Stimulated activated CD8-positive, alpha-beta memory T cell treated with anti-CD3 and anti-CD28 coated beads, Interleukin-2, amount 100 ng/mL, for 1 hour (primary cell): ENCODE data around the gene BASP1.
"Not testable (repeated sequence)": the region's sequence is repeated elsewhere in the genome, so short reads cannot be mapped to it uniquely, and the experiment has no call there.

ENCODE experiments used
- DNase-seq, 2 donors: peaks; one replicate each; pipeline ENCODE4 v3.0.0-alpha.2; 2020; ENCODE audit warnings: low read depth in 2 of 2

Gene BASP1

DNA sequence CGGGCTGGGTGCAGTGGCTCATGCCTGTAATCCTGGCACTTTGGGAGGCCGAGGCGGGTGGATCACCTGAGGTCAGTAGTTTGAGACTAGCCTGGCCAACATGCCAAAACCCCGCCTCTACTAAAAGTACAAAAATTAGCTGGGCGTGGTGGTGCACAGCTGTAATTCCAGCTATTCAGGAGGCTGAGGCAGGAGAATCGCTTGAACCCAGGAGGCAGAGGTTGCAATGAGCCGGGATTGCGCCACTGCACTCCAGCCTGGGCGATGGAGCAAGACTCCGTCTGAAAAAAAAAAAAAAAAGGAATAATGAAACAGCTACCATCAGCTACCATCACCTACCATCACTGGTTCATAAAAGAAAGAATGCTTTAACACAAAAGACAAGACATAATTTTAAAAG is 25.9 kb upstream of the BASP1 start:
- DNase-seq = not testable (repeated sequence)

DNA sequence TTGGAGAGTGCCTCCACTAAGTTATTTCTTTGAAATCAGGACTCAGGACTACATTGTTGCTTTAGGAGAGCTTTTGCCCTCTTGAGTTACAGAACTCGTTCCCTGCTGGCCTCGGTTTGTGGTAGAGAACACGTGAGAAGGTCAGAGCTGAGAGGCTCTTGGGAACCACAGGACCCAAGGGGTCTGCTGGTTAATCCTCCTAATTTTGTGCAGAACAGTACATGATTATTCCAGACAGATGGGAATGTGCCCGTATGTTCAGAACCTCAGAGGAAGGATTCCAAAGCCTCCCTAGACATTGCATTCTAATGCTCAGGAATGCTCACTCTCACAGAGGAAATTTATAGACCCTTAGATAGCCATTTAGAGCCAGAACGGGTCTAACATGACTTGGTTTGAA is 25.2 kb upstream of the BASP1 start:
- DNase-seq = no peak

DNA sequence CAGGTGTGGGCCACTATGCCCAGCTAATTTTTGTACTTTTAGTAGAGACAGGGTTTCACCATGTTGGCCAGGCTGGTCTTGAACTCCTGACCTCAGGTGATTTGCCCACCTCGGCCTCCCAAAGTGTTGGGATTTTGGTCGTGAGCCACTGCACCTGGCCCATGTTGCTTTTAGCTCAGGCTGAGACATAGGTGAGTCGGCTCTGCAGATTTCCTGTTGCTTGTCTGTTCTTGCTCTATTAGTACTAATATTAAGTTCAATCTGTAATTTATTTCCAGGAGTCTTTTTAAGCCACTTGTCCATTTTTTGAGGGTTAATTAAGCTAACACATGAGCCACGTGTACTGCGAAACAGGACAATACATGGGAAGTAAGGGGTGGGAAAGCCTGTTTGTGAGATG is 21.4 kb upstream of the BASP1 start:
- DNase-seq = no peak

DNA sequence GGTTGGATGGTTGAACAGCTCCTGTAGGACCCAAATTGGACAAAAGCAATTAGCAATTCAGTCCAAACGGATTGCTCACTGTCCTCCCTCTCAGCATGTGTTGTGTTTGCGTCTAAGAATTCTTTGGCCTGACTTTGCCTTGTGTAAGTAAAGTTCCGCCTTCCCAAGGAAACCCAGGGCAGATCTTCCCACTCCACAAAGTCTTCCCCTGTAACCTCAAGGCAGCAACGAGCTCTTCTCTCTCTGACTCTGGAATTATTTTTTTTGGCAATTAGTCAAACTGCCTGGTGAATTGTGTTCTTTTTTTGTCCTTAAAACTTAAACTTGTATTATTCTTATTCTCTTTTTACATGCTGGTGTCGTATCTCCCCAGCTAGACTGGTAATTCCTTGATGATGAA is 20.7 kb upstream of the BASP1 start:
- no peak for DNase-seq

DNA sequence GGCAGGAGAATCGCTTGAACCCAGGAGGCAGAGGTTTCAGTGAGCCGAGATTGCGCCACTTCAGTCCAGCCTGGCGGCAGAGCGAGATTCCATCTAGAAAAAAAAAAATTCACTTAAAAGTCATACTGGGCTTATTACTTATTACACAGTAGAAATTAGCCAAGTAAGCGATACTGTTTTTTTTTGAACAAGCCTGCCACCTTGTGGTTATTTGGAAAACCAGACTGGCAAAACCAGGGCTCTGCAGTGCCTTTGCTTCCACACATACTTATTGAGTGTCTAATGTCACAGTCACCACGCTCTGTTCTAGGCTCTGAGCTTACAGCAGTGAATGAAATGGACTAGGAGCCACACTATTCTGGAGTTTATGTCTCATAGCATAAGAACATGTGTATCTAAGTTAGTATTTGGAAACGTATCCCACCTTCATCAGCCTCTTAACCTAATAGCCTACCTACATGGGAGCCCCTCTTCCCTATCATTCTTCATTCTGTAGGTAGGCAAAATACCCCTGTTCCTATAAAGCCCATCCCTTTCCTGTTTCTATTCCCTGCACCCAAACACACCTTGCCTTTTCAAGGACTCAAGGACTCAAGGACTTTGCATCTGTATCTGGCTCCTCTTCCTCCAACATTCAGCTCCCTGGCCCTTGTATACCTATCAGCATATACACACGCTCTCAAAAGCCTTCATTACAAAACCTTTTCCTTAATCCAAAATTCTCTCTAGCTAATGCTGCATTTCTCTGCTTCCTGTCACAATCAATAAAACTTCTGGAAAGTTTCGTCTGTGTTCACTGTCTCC is 13.9 kb upstream of the BASP1 start:
- DNase-seq = no peak

DNA sequence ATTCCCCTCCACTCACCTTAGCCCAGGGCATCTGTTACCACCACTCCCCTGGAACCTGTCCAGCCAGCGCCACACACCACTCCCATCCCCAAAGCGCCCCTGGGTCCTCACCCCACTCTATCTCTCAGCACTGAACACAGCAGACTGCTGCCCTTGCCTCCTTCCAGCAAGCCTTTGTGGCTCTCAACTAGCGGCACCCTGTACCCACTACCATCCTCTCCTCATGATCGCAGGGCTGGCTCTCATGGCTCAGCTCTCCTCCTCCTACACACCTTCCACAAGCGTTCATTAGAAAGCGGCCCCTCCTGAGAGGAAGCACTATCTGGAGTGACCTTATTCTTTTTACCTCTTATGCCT is 13.3 kb upstream of the BASP1 start:
- no peak for DNase-seq

DNA sequence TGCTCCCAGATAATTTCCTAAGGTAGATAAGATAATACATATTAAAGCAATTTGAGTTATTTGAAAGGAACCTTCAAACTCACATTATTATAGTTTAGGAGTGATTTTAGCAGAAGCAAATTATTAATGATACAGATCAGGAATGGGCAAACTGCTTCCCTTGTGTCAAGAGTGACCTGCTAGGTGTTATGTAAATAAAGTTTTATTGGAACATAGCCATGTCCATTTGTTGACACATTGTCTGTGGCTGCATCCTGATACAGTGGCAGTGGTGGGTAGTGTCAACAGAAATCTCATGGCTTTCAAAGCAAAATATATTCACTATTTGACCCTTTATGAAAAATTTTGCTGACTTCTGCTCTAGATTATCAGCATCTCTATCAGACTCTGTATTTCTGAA is 11.4 kb upstream of the BASP1 start:
- DNase-seq = no peak

DNA sequence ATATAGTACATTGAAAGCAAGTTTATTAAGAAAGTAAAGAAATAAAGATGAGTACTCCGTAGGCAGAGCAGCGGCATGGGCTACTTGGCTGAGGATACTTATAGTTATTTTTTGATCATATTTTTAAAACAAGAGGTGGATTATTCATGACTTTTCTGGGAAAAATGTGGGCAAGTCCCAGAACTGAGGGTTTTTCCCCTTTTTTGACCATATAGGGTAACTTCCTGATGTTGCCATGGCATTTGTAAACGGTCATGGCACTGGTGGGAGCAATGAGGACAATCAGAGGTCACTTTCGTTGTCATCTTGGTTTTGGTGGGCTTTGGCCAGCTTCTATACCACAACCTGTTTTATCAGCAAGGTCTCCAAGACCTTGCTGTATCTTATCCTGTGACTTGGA is 5.2 kb upstream of the BASP1 start:
- no peak for DNase-seq

DNA sequence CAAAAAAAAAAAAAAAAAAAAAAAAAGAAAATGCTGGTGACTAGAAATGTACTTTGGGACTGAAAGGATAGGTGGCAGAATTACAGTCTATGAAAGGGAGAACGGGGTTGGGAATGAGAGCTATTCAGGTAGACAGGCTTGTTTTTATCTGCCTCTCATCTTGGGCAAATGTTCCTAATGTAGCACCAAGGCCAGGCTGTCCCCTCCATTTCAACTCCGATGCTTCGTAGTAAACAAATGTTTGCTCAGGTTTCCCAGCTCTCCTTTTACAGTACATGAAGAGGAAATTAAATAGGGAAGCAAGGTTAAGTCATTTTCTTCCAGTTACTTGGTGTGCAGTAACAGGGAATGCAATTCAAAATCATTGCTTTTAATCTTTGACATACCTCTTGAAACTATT is 4.4 kb upstream of the BASP1 start:
- no peak for DNase-seq

DNA sequence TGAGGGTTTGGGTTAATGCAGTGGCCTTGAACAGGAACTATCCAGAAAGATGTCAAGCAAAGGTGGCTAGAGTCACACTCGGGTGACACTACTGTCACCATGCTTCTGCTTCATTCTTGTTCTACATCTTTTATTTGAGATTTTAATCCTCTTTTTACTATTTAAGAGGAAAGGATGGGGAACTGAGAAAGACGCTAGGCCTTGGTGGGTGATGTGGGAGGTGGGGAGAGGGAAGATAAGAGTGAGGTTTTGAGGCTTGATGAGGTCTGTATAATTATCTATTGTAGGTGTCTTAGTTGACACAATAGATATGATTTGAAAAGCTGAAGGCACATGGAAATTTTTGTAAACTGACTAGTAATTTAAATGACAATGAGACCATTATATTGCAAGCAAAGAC is 3.5 kb upstream of the BASP1 start:
- DNase-seq = no peak

DNA sequence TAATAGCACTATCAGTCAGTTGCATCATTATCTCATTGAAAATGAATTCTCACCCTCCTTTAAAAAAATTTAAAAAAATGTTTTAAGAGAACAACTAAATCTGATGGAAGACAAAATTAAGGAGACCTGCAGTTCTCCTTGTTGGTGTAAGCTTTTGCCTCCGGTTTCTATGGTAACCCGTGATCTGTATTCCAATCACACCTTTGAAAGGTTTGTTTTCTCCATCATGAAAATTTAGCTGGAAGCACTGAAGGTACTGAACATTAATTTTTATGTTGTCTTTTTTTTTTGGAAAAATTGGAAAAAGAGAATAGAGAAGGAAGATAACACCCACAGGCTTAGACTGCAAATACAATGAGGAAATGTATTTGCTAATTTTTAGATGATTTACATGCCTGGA is 2.5 kb upstream of the BASP1 start:
- no peak for DNase-seq

DNA sequence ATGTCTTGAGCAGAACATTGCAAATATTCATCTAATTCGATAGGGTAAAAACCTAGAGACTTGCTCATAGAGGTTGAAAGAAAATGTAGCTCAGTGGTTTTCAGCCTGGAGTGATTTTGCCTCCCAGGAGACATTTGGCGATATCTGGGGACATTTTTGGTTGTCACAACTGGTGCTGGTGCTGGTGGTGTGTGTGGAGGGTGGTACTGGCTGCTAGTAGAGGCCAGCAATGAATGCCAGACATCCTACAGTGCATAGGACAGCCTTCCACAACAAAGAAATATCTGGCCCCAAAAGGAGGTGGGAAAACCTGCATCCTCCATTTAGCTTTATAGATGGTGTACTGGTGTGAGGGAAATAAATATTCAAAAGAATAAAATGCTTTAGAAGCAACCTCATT is 2.1 kb upstream of the BASP1 start:
- no peak for DNase-seq

DNA sequence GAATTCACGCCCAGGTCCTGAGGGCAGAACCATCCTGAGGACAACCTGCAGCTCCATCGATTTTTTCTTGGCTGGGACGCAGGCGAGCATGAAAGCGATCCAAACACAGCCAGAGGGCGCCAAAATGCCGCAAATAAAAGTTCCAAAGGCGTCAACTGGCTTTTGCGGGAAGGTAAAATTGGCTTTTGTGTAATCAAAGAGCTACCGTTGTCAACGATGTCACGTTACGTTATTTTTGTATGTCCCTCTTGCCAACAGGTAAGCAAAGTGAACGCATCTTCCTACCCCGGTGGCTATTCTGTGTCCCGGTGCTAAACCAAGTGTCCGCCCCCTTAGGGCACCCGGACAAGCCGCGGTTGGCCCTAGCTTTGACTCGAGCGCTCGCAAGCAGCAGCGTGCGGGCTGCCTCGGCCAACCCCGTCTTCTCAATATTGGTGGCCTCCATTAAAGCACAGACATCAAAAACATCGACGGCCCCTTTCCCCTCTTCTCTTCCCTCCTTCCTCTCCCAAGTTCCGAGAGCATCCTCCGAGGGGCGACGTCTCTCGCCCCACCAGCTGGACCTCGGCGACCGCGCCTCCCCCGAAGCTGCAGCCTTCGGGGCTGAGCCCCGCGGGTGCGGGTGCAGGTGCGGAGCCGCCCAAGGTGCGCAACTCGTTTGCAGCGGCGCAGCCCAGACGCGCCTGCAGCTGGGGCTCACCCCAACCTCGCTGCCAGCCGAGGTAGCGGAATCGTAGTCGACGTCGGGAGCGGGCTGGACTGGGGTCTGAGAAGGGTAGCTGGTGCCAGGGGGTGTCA is 1.1 kb upstream of the BASP1 start:
- no peak for DNase-seq

DNA sequence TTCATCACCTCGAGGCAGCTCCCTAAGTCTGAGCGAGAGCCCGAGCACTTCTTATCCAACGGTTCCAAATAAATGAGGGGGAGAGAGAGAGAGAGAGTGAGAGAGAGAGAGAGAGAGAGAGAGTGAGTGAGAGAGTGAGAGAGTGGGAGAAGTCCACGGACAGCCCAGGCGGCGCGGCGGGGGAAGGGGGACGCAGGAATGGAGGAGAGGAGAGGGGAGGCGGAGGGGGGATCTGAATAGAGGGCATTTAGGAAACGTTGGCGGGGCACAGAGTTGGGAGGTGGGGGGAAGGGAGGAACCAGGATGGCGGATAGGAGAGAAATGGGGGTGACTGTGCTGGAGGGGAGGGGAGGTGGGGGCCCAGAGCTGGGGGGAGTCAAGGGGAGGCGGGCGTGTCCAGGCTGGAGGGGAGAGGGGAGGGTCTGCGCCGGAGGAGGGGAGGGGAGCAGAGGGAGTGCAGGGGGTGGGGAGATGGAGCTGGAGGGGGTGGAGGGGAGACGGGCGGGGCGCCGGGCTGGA is 398 bp upstream of the BASP1 start:
- no peak for DNase-seq

DNA sequence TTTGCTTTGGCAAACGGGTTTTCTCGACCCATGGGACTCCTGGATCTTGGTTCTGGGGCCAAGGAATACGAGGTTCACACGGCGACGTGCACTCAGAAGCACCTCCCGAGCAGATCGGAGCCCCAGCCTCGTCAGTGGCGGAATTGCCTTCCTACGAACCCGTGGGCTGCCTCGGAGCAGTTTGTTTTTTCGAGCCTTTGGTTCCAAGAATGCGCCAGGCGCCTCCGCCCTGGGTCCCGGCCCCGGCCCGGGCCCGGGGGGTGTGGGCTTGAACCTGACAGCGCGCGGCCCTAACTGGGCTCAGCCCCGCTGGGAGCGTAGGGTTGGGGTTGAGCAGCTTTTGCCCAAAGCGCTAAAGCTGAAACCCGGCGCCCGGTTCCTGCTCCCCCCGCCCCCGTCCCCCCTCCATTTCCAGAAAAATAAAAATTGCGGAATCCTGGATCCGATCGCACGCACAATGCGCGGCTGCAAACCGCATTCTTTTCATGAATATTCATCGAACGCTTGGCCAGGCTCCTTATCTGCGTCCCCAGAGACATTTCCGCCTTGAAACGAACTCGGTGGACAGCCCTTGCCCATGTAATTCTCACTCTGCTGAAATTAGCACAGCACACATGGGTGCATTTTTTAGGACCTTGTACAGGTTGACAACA is 1.0 kb downstream of the BASP1 start:
- no peak for DNase-seq

DNA sequence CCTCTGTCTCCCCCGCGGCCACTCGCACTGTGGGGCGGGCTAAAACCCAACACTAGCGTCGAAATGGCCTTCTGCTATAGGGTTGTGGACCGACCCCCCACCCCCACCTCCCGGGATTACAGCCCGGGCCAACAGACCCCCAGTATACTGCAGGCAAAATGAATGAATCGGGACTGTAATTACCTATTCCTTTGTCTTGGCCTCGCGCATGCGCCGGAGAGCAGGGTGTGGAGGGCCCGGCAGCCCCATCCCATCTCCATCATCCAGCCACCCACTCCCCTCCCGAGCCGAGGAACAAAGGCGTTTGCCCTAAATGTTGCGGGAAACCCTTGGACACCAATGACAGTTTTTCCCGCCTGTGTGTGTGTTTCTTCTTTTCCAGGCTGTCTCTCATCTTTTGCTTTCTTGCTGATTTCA is 1.6 kb downstream of the BASP1 start:
- DNase-seq = no peak

DNA sequence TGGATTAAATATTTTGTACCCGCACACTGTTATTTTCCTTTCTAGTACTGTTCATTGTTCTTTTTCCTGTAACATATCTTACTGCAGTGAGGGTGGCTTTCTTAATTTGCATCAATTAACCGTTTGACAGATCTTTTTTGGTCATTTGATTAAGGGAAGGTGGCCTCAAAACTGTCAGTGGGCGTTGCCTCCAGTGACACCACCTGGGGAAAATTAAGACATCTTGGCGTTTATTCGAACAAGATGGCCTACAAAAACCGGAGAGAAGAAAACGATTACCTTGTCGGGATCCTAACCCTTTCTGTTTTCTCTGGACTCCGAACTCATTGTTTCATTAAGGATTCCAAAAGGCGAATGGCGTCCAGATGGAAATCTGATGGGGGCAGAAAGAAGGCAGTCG is 2.0 kb downstream of the BASP1 start:
- no peak for DNase-seq

DNA sequence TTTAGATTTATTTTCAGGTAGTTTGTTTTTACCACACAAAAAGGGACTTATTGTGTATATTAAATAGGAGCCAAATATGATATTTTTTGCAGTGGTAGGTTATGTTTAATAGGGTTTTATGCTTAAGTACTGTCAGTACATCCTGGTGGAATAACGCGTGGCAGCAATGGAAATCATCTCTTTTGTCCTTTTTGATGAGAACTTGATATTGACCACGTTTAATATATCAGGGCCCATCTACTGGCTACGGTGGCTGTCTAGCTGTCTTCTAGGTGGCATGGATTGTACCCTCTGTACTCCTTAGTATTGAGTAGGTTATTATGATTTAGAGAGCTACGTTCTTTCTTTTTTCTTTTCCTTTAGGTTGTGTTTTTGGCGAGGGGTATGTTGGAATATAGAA is 2.6 kb downstream of the BASP1 start:
- DNase-seq = no peak

DNA sequence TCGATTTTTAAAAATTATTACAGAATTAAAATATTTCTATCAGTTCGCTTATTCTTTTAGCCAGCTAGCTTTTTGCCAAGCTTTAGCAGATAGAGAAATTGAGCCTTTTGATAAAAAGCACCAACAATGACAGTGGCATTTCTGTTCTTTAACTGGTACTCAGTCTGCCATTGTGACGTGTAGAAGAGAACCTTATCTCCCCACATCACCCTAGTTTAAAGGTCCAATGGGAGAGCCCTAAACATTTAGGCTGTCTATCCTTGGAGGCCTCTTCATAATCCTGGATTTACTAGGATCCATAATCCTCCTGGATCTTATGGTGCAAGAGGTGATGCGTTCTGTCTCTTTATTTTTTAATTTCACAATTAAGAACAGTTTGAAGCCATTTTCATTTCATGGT is 3.0 kb downstream of the BASP1 start:
- no peak for DNase-seq

DNA sequence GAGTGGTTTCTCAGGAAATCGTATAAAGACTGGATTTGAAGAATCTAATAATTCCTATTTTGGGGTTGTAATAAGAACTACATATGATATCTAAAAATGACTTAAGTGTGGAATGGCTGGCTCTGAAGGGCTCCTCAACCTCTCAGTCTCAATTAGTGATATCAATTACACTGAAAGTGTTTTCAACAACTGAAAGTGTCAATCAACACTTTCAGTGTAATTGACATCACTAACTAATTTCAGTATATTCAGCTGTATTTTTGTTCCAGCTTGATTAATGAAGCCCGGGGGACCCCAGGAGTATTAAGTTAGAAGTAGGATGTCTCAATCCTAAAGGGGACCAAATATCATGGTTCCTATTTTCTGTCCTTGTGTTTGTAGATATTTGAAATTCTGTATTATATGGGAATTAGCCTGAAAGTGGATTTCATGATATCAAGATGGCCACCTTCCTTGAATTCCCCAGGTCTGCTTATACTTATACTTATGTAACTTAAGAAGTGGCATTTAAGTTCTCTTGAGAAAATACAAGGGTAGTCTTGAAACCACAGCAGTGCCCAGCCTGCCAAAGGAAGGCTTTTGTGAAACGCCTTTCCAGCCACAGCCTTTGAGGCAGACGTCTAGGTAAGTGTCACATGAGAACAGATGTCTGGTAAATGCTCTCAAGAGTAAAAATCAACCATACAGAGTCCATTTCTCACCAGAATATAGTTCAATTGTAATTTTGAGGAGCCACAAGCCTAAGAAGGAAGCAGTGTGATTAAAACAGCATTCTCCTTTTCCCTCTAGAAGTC is 4.6 kb downstream of the BASP1 start:
- DNase-seq = no peak

DNA sequence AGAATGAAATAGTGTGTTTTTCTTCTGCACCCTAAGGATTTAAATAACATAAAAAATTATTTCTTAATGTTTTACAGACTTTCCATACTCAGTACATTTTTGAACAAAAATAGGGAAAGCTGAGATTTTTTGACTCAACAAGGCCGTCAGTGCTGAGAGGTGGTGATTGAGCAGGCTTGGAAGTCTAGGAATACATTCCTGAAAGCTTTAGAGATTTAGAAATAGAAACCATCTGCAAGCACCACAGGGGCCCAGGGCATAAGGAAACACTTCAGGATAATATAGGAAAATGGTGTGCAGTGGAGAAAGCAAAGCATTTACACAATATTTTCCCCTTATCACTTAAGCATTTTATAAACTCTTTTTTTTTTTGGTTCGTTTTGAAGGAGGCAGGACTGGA is 5.2 kb downstream of the BASP1 start:
- DNase-seq = no peak
